Astrocyte (in vitro differentiated cells and primary cell): ENCODE data around the gene CDC42EP4. TPM values are rescaled to one million over a fixed set of nuclear protein-coding genes. Genes with fewer than 3 reads are reported as not detected.

Experiments
- DNase-seq: peaks from one replicate; pipeline ENCODE4 v3.0.0-alpha.2; 2010; ENCODE audit warnings: low read depth
- FAIRE-seq: peaks from 2 replicates; lab custom pipeline; 2011; peaks lifted over from hg19 to GRCh38; lab: Jason Lieb, UNC
- H2AFZ ChIP-seq: 2 replicates; pipeline ENCODE4 v1.6.0; 2012; ENCODE audit warnings: low read depth, low read length, inconsistent platforms
- H3K27ac ChIP-seq: 2 replicates; pipeline ENCODE4 v1.5.1; 2011; ENCODE audit warnings: low read depth, low read length, inconsistent platforms
- H3K27me3 ChIP-seq: 2 replicates; pipeline ENCODE4 v1.6.0; 2011; ENCODE audit warnings: low read length, inconsistent platforms; ENCODE audit not compliant: insufficient read depth
- H3K36me3 ChIP-seq: 2 replicates; pipeline ENCODE4 v1.5.1; 2011; ENCODE audit warnings: low read length, inconsistent platforms; ENCODE audit not compliant: insufficient read depth
- H3K4me1 ChIP-seq: 2 replicates; pipeline ENCODE4 v1.5.1; 2011; ENCODE audit warnings: low read length, inconsistent platforms; ENCODE audit not compliant: insufficient read depth
- H3K4me2 ChIP-seq: 2 replicates; pipeline ENCODE4 v1.6.0; 2012; ENCODE audit warnings: low read length, inconsistent platforms
- H3K4me3 ChIP-seq: 2 replicates; pipeline ENCODE4 v1.5.1; 2011; ENCODE audit warnings: low read depth, mild to moderate bottlenecking, low read length, inconsistent platforms; ENCODE audit not compliant: insufficient read depth
- H3K79me2 ChIP-seq: 2 replicates; pipeline ENCODE4 v1.6.0; 2012; ENCODE audit warnings: mild to moderate bottlenecking, low read length, inconsistent platforms; ENCODE audit not compliant: insufficient read depth
- H3K9ac ChIP-seq: 2 replicates; pipeline ENCODE4 v1.6.0; 2012; ENCODE audit warnings: mild to moderate bottlenecking, low read length, inconsistent platforms
- H3K9me3 ChIP-seq: 2 replicates; pipeline ENCODE4 v1.5.1; 2012; ENCODE audit warnings: low read depth, mild to moderate bottlenecking, low read length, inconsistent platforms; ENCODE audit not compliant: insufficient read depth
- H4K20me1 ChIP-seq: 2 replicates; pipeline ENCODE4 v1.6.0; 2012; ENCODE audit warnings: low read length, inconsistent platforms; ENCODE audit not compliant: insufficient read depth
- H3K27ac Mint-ChIP-seq: one replicate; pipeline ENCODE4 v1.8.0; 2021; ENCODE audit warnings: mild to moderate bottlenecking, mixed read lengths; ENCODE audit not compliant: unreplicated experiment
- H3K27me3 Mint-ChIP-seq: one replicate; pipeline ENCODE4 v1.8.0; 2021; ENCODE audit warnings: low read depth, mixed read lengths; ENCODE audit not compliant: unreplicated experiment
- H3K36me3 Mint-ChIP-seq: one replicate; pipeline ENCODE4 v1.8.0; 2021; ENCODE audit warnings: low read depth, mixed read lengths; ENCODE audit not compliant: unreplicated experiment
- H3K4me1 Mint-ChIP-seq: one replicate; pipeline ENCODE4 v1.8.0; 2021; ENCODE audit warnings: low read depth, mixed read lengths; ENCODE audit not compliant: unreplicated experiment
- H3K4me3 Mint-ChIP-seq: one replicate; pipeline ENCODE4 v1.8.0; 2021; ENCODE audit warnings: mild to moderate bottlenecking, moderate library complexity, mixed read lengths; ENCODE audit not compliant: unreplicated experiment
- H3K9me3 Mint-ChIP-seq: one replicate; pipeline ENCODE4 v1.8.0; 2021; ENCODE audit warnings: mild to moderate bottlenecking, mixed read lengths; ENCODE audit not compliant: unreplicated experiment
- CTCF ChIP-seq: IDR thresholded peaks from 2 replicates; pipeline ENCODE4 v1.5.1; 2011; ENCODE audit warnings: low read depth, mild to moderate bottlenecking, inconsistent platforms, low read length, moderate library complexity; ENCODE audit not compliant: insufficient read depth
- EZH2 ChIP-seq: IDR thresholded peaks from 2 replicates; pipeline ENCODE4 v1.6.1; 2012; ENCODE audit warnings: mild to moderate bottlenecking, low read length, inconsistent platforms; ENCODE audit not compliant: insufficient read depth
- total RNA-seq: library from RNA; stranded (reverse); gene quantifications from 2 replicates; pipeline ENCODE4 v1.2.1, GENCODE V29; 2021

CDC42EP4 gene
- total RNA-seq, 1 donor from 2014 or later, result 15.8 TPM

DNA sequence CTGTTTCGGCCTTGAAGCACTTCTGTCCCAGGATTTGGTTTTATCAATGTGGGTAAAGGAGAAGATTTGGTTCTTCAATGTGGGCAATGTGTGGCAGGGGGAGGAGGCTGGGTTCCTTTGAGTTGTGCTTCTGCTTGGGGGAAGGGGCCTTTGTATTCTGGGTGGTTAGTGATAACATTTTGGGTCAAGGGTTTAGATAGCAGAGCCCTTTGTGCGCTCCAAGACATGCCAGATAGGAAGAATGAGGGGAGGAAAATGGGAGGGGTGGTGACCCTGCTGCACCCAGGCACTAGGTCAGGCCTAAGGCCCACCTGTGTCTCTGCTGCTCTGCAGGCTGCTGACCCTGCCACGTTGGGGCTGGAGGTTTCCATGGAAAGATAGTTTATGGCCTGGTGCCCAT, 40.0 kb upstream of the CDC42EP4 start:
- H3K36me3 ChIP-seq, result no peaks in the 10 kb centered on the region
- no peak overlapping the region for H3K9ac ChIP-seq
- no peak for DNase-seq
- peaks cover 8% of the 10 kb centered on the region for H3K4me1 ChIP-seq
- H4K20me1 ChIP-seq, result no peaks in the 10 kb centered on the region
- no peak overlapping the region for H3K27ac Mint-ChIP-seq
- H3K4me3 ChIP-seq, result no peak overlapping the region
- H3K79me2 ChIP-seq, result no peaks in the 10 kb centered on the region
- H3K4me3 Mint-ChIP-seq, result no peak overlapping the region
- no peaks in the 10 kb centered on the region for H3K36me3 Mint-ChIP-seq
- H3K9me3 ChIP-seq, result no peaks in the 10 kb centered on the region
- no peaks in the 10 kb centered on the region for H3K27me3 ChIP-seq
- H3K9me3 Mint-ChIP-seq, result no peaks in the 10 kb centered on the region
- H3K4me2 ChIP-seq, result no peak overlapping the region
- no peak for FAIRE-seq
- H2AFZ ChIP-seq, result no peak overlapping the region
- H3K27me3 Mint-ChIP-seq, result peaks cover 4% of the 10 kb centered on the region
- H3K27ac ChIP-seq, result no peak overlapping the region
- peaks cover 7% of the 10 kb centered on the region for H3K4me1 Mint-ChIP-seq
- TF ChIP-seq CTCF, result no peak
- TF ChIP-seq EZH2, result no peak

DNA sequence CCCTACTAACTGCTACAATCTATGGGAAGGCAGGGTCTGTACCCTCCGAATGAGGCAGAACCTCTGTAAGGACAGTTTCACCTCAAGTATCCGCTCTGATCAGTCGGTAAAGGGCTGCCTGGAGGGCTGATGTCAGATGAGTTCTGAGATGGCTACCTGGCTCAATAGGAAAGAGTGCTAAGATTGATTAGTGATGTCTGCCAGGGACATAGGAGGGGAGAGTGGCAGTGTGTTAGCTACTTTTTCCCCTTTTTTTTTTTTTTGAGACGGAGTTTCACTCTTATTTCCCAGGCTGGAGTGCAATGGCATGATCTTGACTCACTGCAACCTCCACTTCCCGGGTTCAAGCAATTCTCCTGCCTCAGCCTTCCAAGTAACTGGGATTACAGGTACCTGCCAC, 39.1 kb upstream of the CDC42EP4 start:
- TF ChIP-seq CTCF (no peak), EZH2 (no peak)
- FAIRE-seq (no peak), DNase-seq (no peak)
- Histone ChIP-seq H3K79me2 (no peaks in the 10 kb centered on the region), H2AFZ (no peak overlapping the region), H3K4me3 (no peak overlapping the region), H3K27me3 (no peaks in the 10 kb centered on the region), H4K20me1 (no peaks in the 10 kb centered on the region), H3K36me3 (no peaks in the 10 kb centered on the region), H3K9ac (no peak overlapping the region), H3K4me1 (peaks cover 6% of the 10 kb centered on the region), H3K27ac (no peak overlapping the region), H3K9me3 (no peaks in the 10 kb centered on the region), H3K4me2 (no peak overlapping the region)
- Mint-ChIP-seq H3K4me1 (peaks cover 7% of the 10 kb centered on the region), H3K27ac (no peak overlapping the region), H3K27me3 (peaks cover 4% of the 10 kb centered on the region), H3K4me3 (no peak overlapping the region), H3K9me3 (no peaks in the 10 kb centered on the region), H3K36me3 (no peaks in the 10 kb centered on the region)

- Histone ChIP-seq H3K9me3 (no peaks in the 10 kb centered on the region), H3K4me3 (no peak overlapping the region), H3K4me2 (no peak overlapping the region), H3K27me3 (no peaks in the 10 kb centered on the region), H3K27ac (no peak overlapping the region), H3K9ac (no peak overlapping the region), H3K79me2 (no peaks in the 10 kb centered on the region), H3K36me3 (no peaks in the 10 kb centered on the region), H3K4me1 (peaks cover 3% of the 10 kb centered on the region), H2AFZ (no peak overlapping the region), H4K20me1 (no peaks in the 10 kb centered on the region)
- Mint-ChIP-seq H3K9me3 (no peaks in the 10 kb centered on the region), H3K27ac (no peak overlapping the region), H3K4me3 (no peak overlapping the region), H3K4me1 (peaks cover 7% of the 10 kb centered on the region), H3K36me3 (no peaks in the 10 kb centered on the region), H3K27me3 (peaks cover 4% of the 10 kb centered on the region)
- no peak for FAIRE-seq
- no peak for TF ChIP-seq EZH2
- no peak for TF ChIP-seq CTCF
- no peak for DNase-seq
These were observed 37.8 kb upstream of the CDC42EP4 start for GRCh38 chr17:73349647-73350046.
